ENCODE measurements around the gene ZNF66.
"Not testable (repeated sequence)": the region's sequence is repeated elsewhere in the genome, so short reads cannot be mapped to it uniquely, and the experiment has no call there.

GRCh38 chr19:20750169-20750568, 25.9 kb upstream of the ZNF66 start:
- TF ChIP-seq CTCF (IDR thresholded peaks at IDR 0.05; ENCODE audit: extremely low read depth in 1 of 2, insufficient read depth in 1 of 2, low read depth in 1 of 2, low read length in 2 of 2); EZH2 (IDR thresholded peaks at IDR 0.05; ENCODE audit: borderline replicate concordance, low read depth, low read length, severe bottlenecking); POLR2AphosphoS5 (IDR thresholded peaks at IDR 0.05; ENCODE audit: insufficient read depth, low read depth, low read length); FOS (IDR thresholded peaks at IDR 0.05; ENCODE audit: borderline replicate concordance, insufficient read depth, low read length); POLR2A (IDR thresholded peaks at IDR 0.05; ENCODE audit: low read depth, low read length); MYC (IDR thresholded peaks at IDR 0.05; ENCODE audit: low read depth, low read length); JUN (IDR thresholded peaks at IDR 0.05; ENCODE audit: borderline replicate concordance, insufficient read depth, insufficient read length, low read depth): not testable (repeated sequence)

Measured in endothelial cell of umbilical vein (primary cell).